Erythroblast (primary cell): ENCODE measurements around the gene RAP1GAP2.

ENCODE experiments used
- GATA1 ChIP-seq: IDR thresholded peaks from 2 replicates; pipeline ENCODE4 v1.6.1; 2011; ENCODE audit warnings: low read depth, mild to moderate bottlenecking, control low read depth, low read length, moderate library complexity
- POLR2A ChIP-seq: IDR thresholded peaks from 2 replicates; pipeline ENCODE4 v1.6.1; 2011; ENCODE audit warnings: mild to moderate bottlenecking, low read length

GRCh38 chr17:3037259-3037658, 241.0 kb downstream of the RAP1GAP2 start:
- no peak for TF ChIP-seq POLR2A
- TF ChIP-seq GATA1 = no peak
